ENCODE results near the gene ERC2. TPM values are rescaled to one million over a fixed set of nuclear protein-coding genes. Genes with fewer than 3 reads are reported as not detected.

Gene ERC2
- total and polyA plus RNA-seq, 2 of the 8 experiments (the other 6 are each of a cell fraction or from before 2014, with no cell fraction given) = 16.4 to 22.8 TPM

- Histone ChIP-seq H3K18ac (ENCODE audit: extremely low read depth, low read length) (no peak overlapping the region), H3K56ac (replicated peaks; ENCODE audit: insufficient read length, low read depth, low read length) (no peak overlapping the region), H3K27me3 (replicated peaks in 1 of 4; ENCODE audit: control insufficient read depth in 3 of 4, extremely low read depth in 1 of 4, insufficient read depth in 3 of 4, low read length in 3 of 4) (no peaks in the 10 kb centered on the region), H3K79me1 (ENCODE audit: low read depth, low read length) (no peaks in the 10 kb centered on the region; the same call in 1 of the 2 replicates), H2AK5ac (ENCODE audit: low read depth, low read length) (no peak overlapping the region), H3K9ac (replicated peaks in 1 of 4; ENCODE audit: extremely low read depth in 1 of 4, low read depth in 3 of 4, low read length in 3 of 4) (no peak overlapping the region), H2AFZ (ENCODE audit: low read length) (no peak overlapping the region), H3K27ac (ENCODE audit: low read depth, low read length) (no peak overlapping the region), H3K23me2 (ENCODE audit: low read depth, low read length) (no peaks in the 10 kb centered on the region), H3K36me3 (ENCODE audit: control insufficient read depth in 2 of 4, insufficient read depth in 4 of 4, low read length in 3 of 4) (no peaks in the 10 kb centered on the region), H3K4ac (replicated peaks; ENCODE audit: insufficient read length, low read depth, low read length) (no peak overlapping the region), H4K8ac (ENCODE audit: extremely low read depth, insufficient read depth, low read length) (no peak overlapping the region), H2BK120ac (replicated peaks; ENCODE audit: low read depth, low read length) (no peak overlapping the region), H3K14ac (ENCODE audit: insufficient read length) (no peak overlapping the region), H4K20me1 (replicated peaks in 1 of 2; ENCODE audit: control insufficient read depth in 1 of 2, insufficient read depth in 2 of 2, low read length in 2 of 2) (no peaks in the 10 kb centered on the region), H3K23ac (ENCODE audit: insufficient read length) (no peak overlapping the region), H2BK20ac (ENCODE audit: low read length) (no peak overlapping the region), H3K9me3 (ENCODE audit: insufficient read depth in 2 of 2, low read depth in 1 of 2, low read length in 1 of 2) (no peaks in the 10 kb centered on the region), H3K4me2 (ENCODE audit: insufficient read depth in 1 of 2, low read depth in 2 of 2, low read length in 2 of 2) (no peak overlapping the region), H4K91ac (replicated peaks; ENCODE audit: insufficient read length, low read length) (no peak overlapping the region), H2BK5ac (ENCODE audit: low read depth, low read length) (no peak overlapping the region), H3K4me1 (replicated peaks in 1 of 4; ENCODE audit: control insufficient read depth in 3 of 4, insufficient read depth in 4 of 4, low read length in 3 of 4) (peaks cover 0 to 6% (median under 1%) of the 10 kb centered on the region in 4 experiments; a peak in 3 of 7 replicates), H3K4me3 (ENCODE audit: extremely low read depth in 1 of 4, insufficient read depth in 2 of 4, low read depth in 3 of 4, low read length in 4 of 4) (no peak overlapping the region), H4K5ac (ENCODE audit: insufficient read length, low read depth, low read length) (no peak overlapping the region), H2BK12ac (ENCODE audit: low read depth, low read length) (no peak overlapping the region), H3K79me2 (ENCODE audit: control insufficient read depth in 1 of 2, insufficient read depth in 2 of 2, low read length in 2 of 2) (no peaks in the 10 kb centered on the region), H2BK15ac (ENCODE audit: low read length) (no peak overlapping the region)
- WGBS, 2 experiments (ENCODE audit: extremely low coverage in 1 of 2, insufficient coverage in 1 of 2, insufficient read length in 1 of 2, insufficient replicate concordance in 2 of 2, low coverage in 1 of 2, low lambda C conversion rate in 2 of 2, missing lambda C conversion rate in 1 of 2) = 37% methylated on average over 3 of the region's 3 CpGs; no CpG with 5 or more reads in 1 of the 2 experiments
- DNase-seq (ENCODE audit: low read depth in 1 of 2, low spot score in 2 of 2) (no peak), FAIRE-seq (no peak)
- ChIA-PET CTCF (ENCODE audit: partially characterized antibody) (interaction anchor here (0.7 to 1.8 kb wide), 9 partner anchors 9 to 431 kb away, joined by 3 to 7 read pairs (median 3); partner anchors contain the start of gene WNT5A), POLR2A (ENCODE audit: partially characterized antibody) (no interaction called here)
- TF ChIP-seq, protein P1, sequence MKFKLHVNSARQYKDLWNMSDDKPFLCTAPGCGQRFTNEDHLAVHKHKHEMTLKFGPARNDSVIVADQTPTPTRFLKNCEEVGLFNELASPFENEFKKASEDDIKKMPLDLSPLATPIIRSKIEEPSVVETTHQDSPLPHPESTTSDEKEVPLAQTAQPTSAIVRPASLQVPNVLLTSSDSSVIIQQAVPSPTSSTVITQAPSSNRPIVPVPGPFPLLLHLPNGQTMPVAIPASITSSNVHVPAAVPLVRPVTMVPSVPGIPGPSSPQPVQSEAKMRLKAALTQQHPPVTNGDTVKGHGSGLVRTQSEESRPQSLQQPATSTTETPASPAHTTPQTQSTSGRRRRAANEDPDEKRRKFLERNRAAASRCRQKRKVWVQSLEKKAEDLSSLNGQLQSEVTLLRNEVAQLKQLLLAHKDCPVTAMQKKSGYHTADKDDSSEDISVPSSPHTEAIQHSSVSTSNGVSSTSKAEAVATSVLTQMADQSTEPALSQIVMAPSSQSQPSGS (IDR thresholded peaks at IDR 0.05; ENCODE audit: low read length) = no peak
- TF ChIP-seq KDM1A (IDR thresholded peaks at IDR 0.05; ENCODE audit: borderline replicate concordance, low read length) (no peak), ZNF274 (IDR thresholded peaks at IDR 0.05; ENCODE audit: borderline replicate concordance, extremely low read depth, low read length) (no peak), RBBP5 (IDR thresholded peaks at IDR 0.05; ENCODE audit: borderline replicate concordance, low read depth, low read length) (no peak), CTCF (IDR thresholded peaks at IDR 0.05; ENCODE audit: control extremely low read depth in 1 of 3, insufficient read depth in 1 of 3, low read depth in 1 of 3, low read length in 3 of 3) (peak in 2 of 3 experiments; percentile 64 to 71; a peak in 3 of 4 replicates), JUND (IDR thresholded peaks at IDR 0.05; ENCODE audit: low read length) (no peak), YY1 (IDR thresholded peaks at IDR 0.05; ENCODE audit: low read depth, low read length) (0 out of 2 replicates have a peak, but pooled peaks have one; percentile 37), SRF (IDR thresholded peaks at IDR 0.05; ENCODE audit: low read depth, low read length) (no peak), HDAC6 (IDR thresholded peaks at IDR 0.05; ENCODE audit: low read depth, low read length) (no peak)
These were observed 568.4 kb downstream of the ERC2 start for GRCh38 chr3:55899887-55900286.

All from H1 (cell line).